Panc1 (cell line): ENCODE measurements around the gene PAFAH1B2.

Experiments used
- CTCF ChIP-seq: fragments of 450-650 bp; IDR thresholded peaks from 2 replicates; pipeline ENCODE4 v1.5.1; 2017; ENCODE audit warnings: mild to moderate bottlenecking
- POLR2AphosphoS5 ChIP-seq: IDR thresholded peaks from 2 replicates; pipeline ENCODE4 v1.6.1; 2012; ENCODE audit warnings: mild to moderate bottlenecking, low read depth, low read length, moderate library complexity

- TF ChIP-seq CTCF: no peak
- TF ChIP-seq POLR2AphosphoS5: no peak
Observed at GRCh38 chr11:117122556-117122955, 21.5 kb upstream of the PAFAH1B2 start.
